ENCODE data around the gene OPA1.

The OPA1 gene

GRCh38 chr3:193711964-193712598 lies 119.1 kb downstream of the OPA1 start:
- TF ChIP-seq CTCF (IDR thresholded peaks at IDR 0.05): no peak

- TF ChIP-seq CTCF (IDR thresholded peaks at IDR 0.05): no peak
These were observed 119.9 kb downstream of the OPA1 start for GRCh38 chr3:193712938-193713337.

GRCh38 chr3:193714523-193715137 lies 121.6 kb downstream of the OPA1 start:
- no peak for TF ChIP-seq CTCF (IDR thresholded peaks at IDR 0.05)

- TF ChIP-seq CTCF (IDR thresholded peaks at IDR 0.05): no peak
These were observed 123.1 kb downstream of the OPA1 start for GRCh38 chr3:193716150-193716549.

- no peak for TF ChIP-seq CTCF (IDR thresholded peaks at IDR 0.05)
These were observed 126.7 kb downstream of the OPA1 start for GRCh38 chr3:193719735-193720134.

- TF ChIP-seq CTCF (IDR thresholded peaks at IDR 0.05): no peak
These were observed 127.2 kb downstream of the OPA1 start for GRCh38 chr3:193720169-193720568.

GRCh38 chr3:193722566-193722965 lies 129.6 kb downstream of the OPA1 start:
- TF ChIP-seq CTCF (IDR thresholded peaks at IDR 0.05): no peak

Data from LNCAP (cell line).